ENCODE results near the gene PGLYRP4. TPM values are rescaled to one million over a fixed set of nuclear protein-coding genes. Genes with fewer than 3 reads are reported as not detected.

Gene PGLYRP4
- 0.07 and 0.71 TPM in 2 replicates for total RNA-seq

- H3K4me3 ChIP-seq (ENCODE audit: low read depth, low read length) = no peak within 1 kb of the TSS
- no peak for DNase-seq (ENCODE audit: low read depth)
These were observed at the start of gene PGLYRP4 for GRCh38 chr1:153348511-153349362. Gene PGLYRP4 (minus strand): TSS chr1:153348841. CDS start chr1:153347932, 909 bp downstream.

GRCh38 chr1:153397924-153398651 lies 49.4 kb upstream of the PGLYRP4 start:
- Histone ChIP-seq H3K4me3 (ENCODE audit: low read depth, low read length) (no peak overlapping the region), H3K36me3 (ENCODE audit: control insufficient read depth, insufficient read depth, low read length) (no peaks in the 10 kb centered on the region), H3K27me3 (ENCODE audit: control insufficient read depth, insufficient read depth, low read length) (peaks cover 2% of the 10 kb centered on the region)
- no peak for TF ChIP-seq CTCF (IDR thresholded peaks at IDR 0.05; ENCODE audit: insufficient read depth, low read length, poor library complexity, severe bottlenecking)
- DNase-seq (ENCODE audit: low read depth) = no peak

More at GRCh38 chr1:153348511-153349362, at the start of gene PGLYRP4:
- H3K27me3 ChIP-seq (ENCODE audit: control insufficient read depth, insufficient read depth, low read length) = peaks cover 11% of the 10 kb centered on the region
- TF ChIP-seq CTCF (IDR thresholded peaks at IDR 0.05; ENCODE audit: insufficient read depth, low read length, poor library complexity, severe bottlenecking) = no peak
- H3K36me3 ChIP-seq (ENCODE audit: control insufficient read depth, insufficient read depth, low read length) = no peaks in the 10 kb centered on the region

GRCh38 chr1:153397051-153397923 lies 48.6 kb upstream of the PGLYRP4 start:
- DNase-seq (ENCODE audit: low read depth) = no peak
- Histone ChIP-seq H3K27me3 (ENCODE audit: control insufficient read depth, insufficient read depth, low read length) (peaks cover 2% of the 10 kb centered on the region), H3K36me3 (ENCODE audit: control insufficient read depth, insufficient read depth, low read length) (no peaks in the 10 kb centered on the region), H3K4me3 (ENCODE audit: low read depth, low read length) (no peak overlapping the region)
- no peak for TF ChIP-seq CTCF (IDR thresholded peaks at IDR 0.05; ENCODE audit: insufficient read depth, low read length, poor library complexity, severe bottlenecking)

GRCh38 chr1:153396461-153396860 lies 47.8 kb upstream of the PGLYRP4 start:
- DNase-seq (ENCODE audit: low read depth) = no peak
- no peak for TF ChIP-seq CTCF (IDR thresholded peaks at IDR 0.05; ENCODE audit: insufficient read depth, low read length, poor library complexity, severe bottlenecking)
- Histone ChIP-seq H3K36me3 (ENCODE audit: control insufficient read depth, insufficient read depth, low read length) (no peaks in the 10 kb centered on the region), H3K27me3 (ENCODE audit: control insufficient read depth, insufficient read depth, low read length) (peaks cover 2% of the 10 kb centered on the region), H3K4me3 (ENCODE audit: low read depth, low read length) (no peak overlapping the region)

- DNase-seq (ENCODE audit: low read depth) = no peak
- TF ChIP-seq CTCF (IDR thresholded peaks at IDR 0.05; ENCODE audit: insufficient read depth, low read length, poor library complexity, severe bottlenecking) = no peak
- no peaks in the 10 kb centered on the region for H3K36me3 ChIP-seq (ENCODE audit: control insufficient read depth, insufficient read depth, low read length)
- no peak overlapping the region for H3K4me3 ChIP-seq (ENCODE audit: low read depth, low read length)
- peaks cover 2% of the 10 kb centered on the region for H3K27me3 ChIP-seq (ENCODE audit: control insufficient read depth, insufficient read depth, low read length)
These were observed 47.1 kb upstream of the PGLYRP4 start for GRCh38 chr1:153395776-153396175.

All from kidney epithelial cell (primary cell).